ENCODE measurements around the gene BNC2. TPM values are rescaled to one million over a fixed set of nuclear protein-coding genes. Genes with fewer than 3 reads are reported as not detected.
A peak's percentile ranks its signal among the peaks of the same experiment; 100 is the strongest.

BNC2 gene
- total and polyA plus RNA-seq, 2 of the 4 experiments (the other 2 are of a cell fraction): 15.5 to 45.2 TPM

DNA sequence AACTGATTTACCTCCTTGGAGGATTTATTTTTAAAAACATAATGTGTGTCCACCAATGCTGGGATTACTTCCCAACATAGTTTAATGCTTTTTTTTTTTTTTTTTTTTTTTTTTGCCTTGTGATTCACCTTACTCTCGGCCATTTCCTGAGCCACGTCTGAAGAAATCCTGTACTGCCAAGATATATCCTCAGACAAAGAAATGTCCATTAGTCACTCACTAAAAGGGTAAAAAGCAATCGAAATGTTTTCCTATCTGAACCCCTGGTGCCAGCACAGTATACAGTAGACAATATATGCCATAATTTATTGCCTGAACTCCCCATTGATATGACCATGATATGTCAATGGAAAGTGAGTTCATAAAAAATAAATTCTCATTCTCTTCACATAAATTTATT lies 344.1 kb downstream of the BNC2 start:
- intact Hi-C loops (cut with micrococcal nuclease): no loop called here

More for the DNA sequence above, 344.1 kb downstream of the BNC2 start:
- in situ Hi-C loops (cut with MboI; ENCODE audit: low sequenced_read_pairs) (no loop called here), dilution Hi-C loops (cut with HindIII; ENCODE audit: low sequenced_read_pairs, unreplicated experiment) (no loop called here)
- Histone ChIP-seq H3K4me3 (ENCODE audit: insufficient read depth, low read depth, low read length) (no peak overlapping the region), H2AK5ac (ENCODE audit: low read depth, low read length) (no peak overlapping the region), H3K23ac (ENCODE audit: low read depth, low read length) (no peak overlapping the region), H3K9ac (ENCODE audit: low read depth, low read length) (no peak overlapping the region), H2BK120ac (ENCODE audit: low read depth, low read length) (no peak overlapping the region), H3K79me1 (ENCODE audit: low read depth in 1 of 2, low read length in 2 of 2) (peaks cover 9 to 29% of the 10 kb centered on the region in 2 experiments), H2BK5ac (ENCODE audit: low read depth, low read length, poor library complexity, severe bottlenecking) (peak overlapping the region; percentile 38), H2BK20ac (ENCODE audit: low read depth, low read length) (no peak overlapping the region), H4K20me1 (ENCODE audit: insufficient read depth, low read length) (no peaks in the 10 kb centered on the region; the same call in 1 of the 2 replicates), H3K14ac (replicated peaks; ENCODE audit: low read depth, low read length) (no peak overlapping the region), H4K8ac (ENCODE audit: low read depth in 2 of 2, low read length in 2 of 2) (no peak overlapping the region; a peak in 1 of 4 replicates), H3K27ac (ENCODE audit: insufficient read depth, low read length) (no peak overlapping the region), H3K27me3 (ENCODE audit: control insufficient read depth, insufficient read depth, low read length) (no peaks in the 10 kb centered on the region), H3K9me1 (ENCODE audit: insufficient read depth, low read length) (peaks cover 3% of the 10 kb centered on the region), H4K5ac (ENCODE audit: low read depth, low read length) (0 out of 2 replicates have a peak overlapping the region, but pooled peaks have one; percentile 16), H3K56ac (ENCODE audit: extremely low read depth, insufficient read depth, low read length) (no peak overlapping the region), H2AFZ (replicated peaks; ENCODE audit: low read length, poor library complexity) (no peak overlapping the region), H3K4me2 (ENCODE audit: low read depth, low read length) (no peak overlapping the region), H3K9me3 (ENCODE audit: control insufficient read depth, insufficient read depth, low read length) (no peaks in the 10 kb centered on the region), H2AK9ac (replicated peaks; ENCODE audit: low read depth, low read length, poor library complexity) (no peak overlapping the region), H3K4me1 (ENCODE audit: control insufficient read depth, insufficient read depth, low read length) (peaks cover 11% of the 10 kb centered on the region), H3K36me3 (ENCODE audit: control insufficient read depth, insufficient read depth, low read length) (no peaks in the 10 kb centered on the region; the same call in 1 of the 2 replicates), H3K18ac (ENCODE audit: low read depth, low read length) (no peak overlapping the region), H2BK15ac (ENCODE audit: low read depth, low read length) (no peak overlapping the region), H3K4ac (ENCODE audit: low read depth, low read length) (no peak overlapping the region; the same call in 1 of the 2 replicates), H4K91ac (ENCODE audit: insufficient read depth, low read depth, low read length) (no peak overlapping the region)
- no CpG with 5 or more reads among the region's 3 CpGs for WGBS, 2 experiments (ENCODE audit: extremely low coverage in 2 of 2, insufficient read length in 1 of 2)
- TF ChIP-seq MAZ (IDR thresholded peaks at IDR 0.05; ENCODE audit: borderline replicate concordance, low read depth, low read length) (no peak), RCOR1 (IDR thresholded peaks at IDR 0.05; ENCODE audit: insufficient replicate concordance, low read length) (no peak), MAFK (IDR thresholded peaks at IDR 0.05; ENCODE audit: low read depth, low read length) (no peak), USF2 (IDR thresholded peaks at IDR 0.05; ENCODE audit: low read depth, low read length) (no peak), RAD21 (IDR thresholded peaks at IDR 0.05; ENCODE audit: low read length) (no peak), CHD1 (IDR thresholded peaks at IDR 0.05; ENCODE audit: low read depth, low read length) (no peak), POLR2A (IDR thresholded peaks at IDR 0.05; ENCODE audit: low read depth, low read length) (no peak), FOS (IDR thresholded peaks at IDR 0.05; ENCODE audit: low read depth, low read length) (no peak), NFE2L2 (IDR thresholded peaks at IDR 0.05; ENCODE audit: low read depth, low read length) (no peak), CEBPB (IDR thresholded peaks at IDR 0.05; ENCODE audit: low read depth, low read length) (no peak), SMC3 (IDR thresholded peaks at IDR 0.05; ENCODE audit: low read depth, low read length) (no peak), MXI1 (IDR thresholded peaks at IDR 0.05; ENCODE audit: borderline replicate concordance, low read depth, low read length) (no peak), BHLHE40 (IDR thresholded peaks at IDR 0.05; ENCODE audit: low read depth, low read length) (no peak), RFX5 (IDR thresholded peaks at IDR 0.05; ENCODE audit: low read depth, low read length) (no peak)
- TF ChIP-seq, protein P1, sequence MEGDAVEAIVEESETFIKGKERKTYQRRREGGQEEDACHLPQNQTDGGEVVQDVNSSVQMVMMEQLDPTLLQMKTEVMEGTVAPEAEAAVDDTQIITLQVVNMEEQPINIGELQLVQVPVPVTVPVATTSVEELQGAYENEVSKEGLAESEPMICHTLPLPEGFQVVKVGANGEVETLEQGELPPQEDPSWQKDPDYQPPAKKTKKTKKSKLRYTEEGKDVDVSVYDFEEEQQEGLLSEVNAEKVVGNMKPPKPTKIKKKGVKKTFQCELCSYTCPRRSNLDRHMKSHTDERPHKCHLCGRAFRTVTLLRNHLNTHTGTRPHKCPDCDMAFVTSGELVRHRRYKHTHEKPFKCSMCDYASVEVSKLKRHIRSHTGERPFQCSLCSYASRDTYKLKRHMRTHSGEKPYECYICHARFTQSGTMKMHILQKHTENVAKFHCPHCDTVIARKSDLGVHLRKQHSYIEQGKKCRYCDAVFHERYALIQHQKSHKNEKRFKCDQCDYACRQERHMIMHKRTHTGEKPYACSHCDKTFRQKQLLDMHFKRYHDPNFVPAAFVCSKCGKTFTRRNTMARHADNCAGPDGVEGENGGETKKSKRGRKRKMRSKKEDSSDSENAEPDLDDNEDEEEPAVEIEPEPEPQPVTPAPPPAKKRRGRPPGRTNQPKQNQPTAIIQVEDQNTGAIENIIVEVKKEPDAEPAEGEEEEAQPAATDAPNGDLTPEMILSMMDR (conservative IDR thresholded peaks at IDR 0.05; ENCODE audit: low read depth, low read length): no peak
- TF ChIP-seq, protein P2, sequence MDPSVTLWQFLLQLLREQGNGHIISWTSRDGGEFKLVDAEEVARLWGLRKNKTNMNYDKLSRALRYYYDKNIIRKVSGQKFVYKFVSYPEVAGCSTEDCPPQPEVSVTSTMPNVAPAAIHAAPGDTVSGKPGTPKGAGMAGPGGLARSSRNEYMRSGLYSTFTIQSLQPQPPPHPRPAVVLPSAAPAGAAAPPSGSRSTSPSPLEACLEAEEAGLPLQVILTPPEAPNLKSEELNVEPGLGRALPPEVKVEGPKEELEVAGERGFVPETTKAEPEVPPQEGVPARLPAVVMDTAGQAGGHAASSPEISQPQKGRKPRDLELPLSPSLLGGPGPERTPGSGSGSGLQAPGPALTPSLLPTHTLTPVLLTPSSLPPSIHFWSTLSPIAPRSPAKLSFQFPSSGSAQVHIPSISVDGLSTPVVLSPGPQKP (IDR thresholded peaks at IDR 0.05; ENCODE audit: borderline replicate concordance, low read depth, low read length): no peak
- peak; percentile 77 for DNase-seq
- no TSS peak for BruUV-seq (replicated peaks)
- ATAC-seq (ENCODE audit: low read depth): no peak
- ChIA-PET CTCF (no interaction called here), POLR2A (ENCODE audit: unreplicated experiment) (no interaction called here)
